ENCODE results near the gene KRTAP9-7. TPM values are rescaled to one million over a fixed set of nuclear protein-coding genes. Genes with fewer than 3 reads are reported as not detected.

The KRTAP9-7 gene
- total RNA-seq, 1 experiment from 2014 or later = not detected

- Histone ChIP-seq H3K27me3 (ENCODE audit: control insufficient read depth, insufficient read depth, low read length) (no peaks in the 10 kb centered on the region), H3K36me3 (replicated peaks; ENCODE audit: control insufficient read depth, insufficient read depth, low read length) (no peaks in the 10 kb centered on the region), H3K4me3 (ENCODE audit: insufficient read depth, low read depth, low read length) (no peak overlapping the region)
- no peak for DNase-seq
Measured at GRCh38 chr17:41322903-41323895, 47.7 kb downstream of the KRTAP9-7 start.

- no peaks in the 10 kb centered on the region for H3K27me3 ChIP-seq (ENCODE audit: control insufficient read depth, insufficient read depth, low read length)
- H3K4me3 ChIP-seq (ENCODE audit: insufficient read depth, low read depth, low read length) = no peak overlapping the region
- H3K36me3 ChIP-seq (replicated peaks; ENCODE audit: control insufficient read depth, insufficient read depth, low read length) = no peaks in the 10 kb centered on the region
- DNase-seq = peak; percentile 84
Measured at GRCh38 chr17:41324180-41325075, 48.9 kb downstream of the KRTAP9-7 start.

GRCh38 chr17:41325126-41325525 is 49.6 kb downstream of the KRTAP9-7 start:
- DNase-seq = no peak
- H3K4me3 ChIP-seq (ENCODE audit: insufficient read depth, low read depth, low read length) = no peak overlapping the region
- H3K36me3 ChIP-seq (replicated peaks; ENCODE audit: control insufficient read depth, insufficient read depth, low read length) = no peaks in the 10 kb centered on the region
- no peaks in the 10 kb centered on the region for H3K27me3 ChIP-seq (ENCODE audit: control insufficient read depth, insufficient read depth, low read length)

- Histone ChIP-seq H3K4me3 (ENCODE audit: insufficient read depth, low read depth, low read length) (no peak overlapping the region), H3K36me3 (replicated peaks; ENCODE audit: control insufficient read depth, insufficient read depth, low read length) (no peaks in the 10 kb centered on the region), H3K27me3 (ENCODE audit: control insufficient read depth, insufficient read depth, low read length) (no peaks in the 10 kb centered on the region)
- DNase-seq = no peak
Measured at GRCh38 chr17:41325611-41326010, 50.1 kb downstream of the KRTAP9-7 start.

Other genes with a start within 250 kb of the KRTAP9-7 start
- gene KRTAP1-5, start 248.5 kb upstream of the KRTAP9-7 start, total RNA-seq (2014; rRNA removed; shearing (Covaris generic)) = not detected in 2 replicates
- gene KRTAP1-4, start 245.5 kb upstream of the KRTAP9-7 start, total RNA-seq (2014; rRNA removed; shearing (Covaris generic)) = not detected in 2 replicates
- not detected in 2 replicates for gene KRTAP1-3, start 240.8 kb upstream of the KRTAP9-7 start, total RNA-seq (2014; rRNA removed; shearing (Covaris generic))
- gene KRTAP1-1, start 234.2 kb upstream of the KRTAP9-7 start, total RNA-seq (2014; rRNA removed; shearing (Covaris generic)) = not detected in 2 replicates
- not detected in 2 replicates for gene KRTAP2-1, start 228.4 kb upstream of the KRTAP9-7 start, total RNA-seq (2014; rRNA removed; shearing (Covaris generic))
- not detected in 2 replicates for gene KRTAP2-2, start 220.5 kb upstream of the KRTAP9-7 start, total RNA-seq (2014; rRNA removed; shearing (Covaris generic))
- gene KRTAP2-3, start 215.6 kb upstream of the KRTAP9-7 start, total RNA-seq (2014; rRNA removed; shearing (Covaris generic)) = not detected in 2 replicates
- not detected in 2 replicates for gene KRTAP2-4, start 209.8 kb upstream of the KRTAP9-7 start, total RNA-seq (2014; rRNA removed; shearing (Covaris generic))
- not detected in 2 replicates for gene KRTAP4-7, start 191.5 kb upstream of the KRTAP9-7 start, total RNA-seq (2014; rRNA removed; shearing (Covaris generic))
- not detected in 2 replicates for gene KRTAP4-8, start 177.6 kb upstream of the KRTAP9-7 start, total RNA-seq (2014; rRNA removed; shearing (Covaris generic))
- not detected in 2 replicates for gene KRTAP4-16, start 173.5 kb upstream of the KRTAP9-7 start, total RNA-seq (2014; rRNA removed; shearing (Covaris generic))
- gene KRTAP4-9, start 170.3 kb upstream of the KRTAP9-7 start, total RNA-seq (2014; rRNA removed; shearing (Covaris generic)) = not detected in 2 replicates
- not detected in 2 replicates for gene KRTAP4-11, start 157.3 kb upstream of the KRTAP9-7 start, total RNA-seq (2014; rRNA removed; shearing (Covaris generic))
- gene KRTAP4-12, start 151.5 kb upstream of the KRTAP9-7 start, total RNA-seq (2014; rRNA removed; shearing (Covaris generic)) = not detected in 2 replicates
- not detected in 2 replicates for gene KRTAP4-6, start 135.2 kb upstream of the KRTAP9-7 start, total RNA-seq (2014; rRNA removed; shearing (Covaris generic))
- not detected in 2 replicates for gene KRTAP4-5, start 125.9 kb upstream of the KRTAP9-7 start, total RNA-seq (2014; rRNA removed; shearing (Covaris generic))
- gene KRTAP4-4, start 115.0 kb upstream of the KRTAP9-7 start, total RNA-seq (2014; rRNA removed; shearing (Covaris generic)) = not detected in 2 replicates
- gene KRTAP4-3, start 107.5 kb upstream of the KRTAP9-7 start, total RNA-seq (2014; rRNA removed; shearing (Covaris generic)) = not detected in 2 replicates
- gene KRTAP4-2, start 97.5 kb upstream of the KRTAP9-7 start, total RNA-seq (2014; rRNA removed; shearing (Covaris generic)) = not detected in 2 replicates
- 0.38 and 0.70 TPM in 2 replicates for gene KRTAP4-1, start 90.8 kb upstream of the KRTAP9-7 start, total RNA-seq (2014; rRNA removed; shearing (Covaris generic))
- gene KRTAP9-1, start 85.8 kb upstream of the KRTAP9-7 start, total RNA-seq (2014; rRNA removed; shearing (Covaris generic)) = not detected in 2 replicates
- gene KRTAP9-2, start 49.0 kb upstream of the KRTAP9-7 start, total RNA-seq (2014; rRNA removed; shearing (Covaris generic)) = not detected in 2 replicates
- not detected in 2 replicates for gene KRTAP9-3, start 43.2 kb upstream of the KRTAP9-7 start, total RNA-seq (2014; rRNA removed; shearing (Covaris generic))
- gene KRTAP9-8, start 37.7 kb upstream of the KRTAP9-7 start, total RNA-seq (2014; rRNA removed; shearing (Covaris generic)) = not detected in 2 replicates
- not detected in 2 replicates for gene KRTAP9-4, start 26.0 kb upstream of the KRTAP9-7 start, total RNA-seq (2014; rRNA removed; shearing (Covaris generic))
- not detected in 2 replicates for gene KRTAP9-9, start 20.3 kb upstream of the KRTAP9-7 start, total RNA-seq (2014; rRNA removed; shearing (Covaris generic))
- gene KRTAP9-6, start 10.3 kb upstream of the KRTAP9-7 start, total RNA-seq (2014; rRNA removed; shearing (Covaris generic)) = not detected in 2 replicates
- not detected in 2 replicates for gene KRTAP29-1, start 27.2 kb downstream of the KRTAP9-7 start, total RNA-seq (2014; rRNA removed; shearing (Covaris generic))
- not detected in 2 replicates for gene KRTAP16-1, start 33.6 kb downstream of the KRTAP9-7 start, total RNA-seq (2014; rRNA removed; shearing (Covaris generic))
- not detected in 2 replicates for gene KRTAP17-1, start 40.0 kb downstream of the KRTAP9-7 start, total RNA-seq (2014; rRNA removed; shearing (Covaris generic))
- gene KRT33A, start 75.1 kb downstream of the KRTAP9-7 start, total RNA-seq (2014; rRNA removed; shearing (Covaris generic)) = not detected in 2 replicates
- not detected in 2 replicates for gene KRT33B, start 94.1 kb downstream of the KRTAP9-7 start, total RNA-seq (2014; rRNA removed; shearing (Covaris generic))
- not detected in 2 replicates for gene KRT34, start 106.6 kb downstream of the KRTAP9-7 start, total RNA-seq (2014; rRNA removed; shearing (Covaris generic))
- not detected in 2 replicates for gene KRT31, start 121.9 kb downstream of the KRTAP9-7 start, total RNA-seq (2014; rRNA removed; shearing (Covaris generic))
- gene KRT37, start 148.9 kb downstream of the KRTAP9-7 start, total RNA-seq (2014; rRNA removed; shearing (Covaris generic)) = not detected in 2 replicates
- gene KRT38, start 165.3 kb downstream of the KRTAP9-7 start, total RNA-seq (2014; rRNA removed; shearing (Covaris generic)) = not detected in 2 replicates
- not detected in 2 replicates for gene KRT32, start 191.7 kb downstream of the KRTAP9-7 start, total RNA-seq (2014; rRNA removed; shearing (Covaris generic))
- gene KRT35, start 205.5 kb downstream of the KRTAP9-7 start, total RNA-seq (2014; rRNA removed; shearing (Covaris generic)) = not detected in 2 replicates
- not detected in 2 replicates for gene KRT36, start 214.2 kb downstream of the KRTAP9-7 start, total RNA-seq (2014; rRNA removed; shearing (Covaris generic))
- not detected in 2 replicates for gene KRT13, start 229.9 kb downstream of the KRTAP9-7 start, total RNA-seq (2014; rRNA removed; shearing (Covaris generic))
- 0.52 and 0.59 TPM in 2 replicates for gene KRT15, start 243.2 kb downstream of the KRTAP9-7 start, total RNA-seq (2014; rRNA removed; shearing (Covaris generic))

All from H7 (cell line).